H1 (cell line): Measurements from ENCODE around the gene ETV2. TPM values are rescaled to one million over a fixed set of nuclear protein-coding genes. Genes with fewer than 3 reads are reported as not detected.

Experiments used
- CTCF ChIA-PET: fragments of 300-600 bp; sonication (Branson Sonifier 250); formaldehyde crosslinking; loops from one replicate; lab custom pipeline; 2021; ENCODE audit not compliant: partially characterized antibody; lab: Charles Lee
- POLR2A ChIA-PET: fragments of 300-600 bp; sonication (Branson Sonifier 250); formaldehyde crosslinking; loops from one replicate; lab custom pipeline; 2021; ENCODE audit warnings: inconsistent platforms; ENCODE audit not compliant: partially characterized antibody; lab: Charles Lee
- DNase-seq, 2 experiments: peaks; one replicate each; pipeline versions ENCODE4 v3.0.0 to v3.0.0-alpha.2; 2010 to 2022; ENCODE audit warnings: low spot score in 2 of 2, low read depth in 1 of 2, mixed read lengths in 1 of 2
- FAIRE-seq: peaks from 2 replicates; lab custom pipeline; 2011; peaks lifted over from hg19 to GRCh38; lab: Jason Lieb, UNC
- H2AFZ ChIP-seq: 2 replicates; pipeline ENCODE4 v1.8.1; 2012; ENCODE audit warnings: low read length, inconsistent platforms
- H2AK5ac ChIP-seq: 2 replicates; pipeline ENCODE4 v1.6.1; 2013; ENCODE audit warnings: low read depth, low read length
- H2BK120ac ChIP-seq: replicated peaks from 2 replicates; pipeline ENCODE3; 2013; ENCODE audit warnings: low read depth, low read length, inconsistent platforms
- H2BK12ac ChIP-seq: 2 replicates; pipeline ENCODE4 v1.6.1; 2013; ENCODE audit warnings: low read depth, low read length
- H2BK15ac ChIP-seq: 2 replicates; pipeline ENCODE4 v1.6.1; 2013; ENCODE audit warnings: low read length
- H2BK20ac ChIP-seq: 2 replicates; pipeline ENCODE4 v1.6.1; 2013; ENCODE audit warnings: low read length
- H2BK5ac ChIP-seq: 2 replicates; pipeline ENCODE4 v1.6.1; 2013; ENCODE audit warnings: low read depth, low read length
- H3K14ac ChIP-seq: 2 replicates; pipeline ENCODE4 v1.6.1; 2013; ENCODE audit warnings: inconsistent platforms; ENCODE audit not compliant: insufficient read length
- H3K18ac ChIP-seq: 2 replicates; pipeline ENCODE4 v1.6.1; 2013; ENCODE audit warnings: low read length; ENCODE audit errors: extremely low read depth
- H3K23ac ChIP-seq: 2 replicates; pipeline ENCODE4 v1.6.1; 2013; ENCODE audit warnings: inconsistent platforms; ENCODE audit not compliant: insufficient read length
- H3K23me2 ChIP-seq: 2 replicates; pipeline ENCODE4 v1.6.1; 2013; ENCODE audit warnings: low read depth, low read length
- H3K27ac ChIP-seq: 2 replicates; pipeline ENCODE4 v1.6.1; 2011; ENCODE audit warnings: low read depth, low read length, inconsistent platforms
- H3K27me3 ChIP-seq, 4 experiments: replicated peaks in 1 of 4; 1 replicate in 1 of 4; 2 replicates in 3 of 4; pipeline versions ENCODE4 v1.6.1 to v1.8.1; 2011 to 2013; ENCODE audit warnings: low read length in 3 of 4, mild to moderate bottlenecking in 3 of 4, inconsistent platforms in 2 of 4, mixed read lengths in 2 of 4, moderate library complexity in 1 of 4; ENCODE audit not compliant: control insufficient read depth in 3 of 4, insufficient read depth in 3 of 4; ENCODE audit errors: extremely low read depth in 1 of 4
- H3K36me3 ChIP-seq, 4 experiments: 2 replicates each; pipeline versions ENCODE4 v1.6.1 to v1.8.1; 2011 to 2013; ENCODE audit warnings: mild to moderate bottlenecking in 4 of 4, low read length in 3 of 4, moderate library complexity in 2 of 4, control low read depth in 1 of 4, inconsistent platforms in 1 of 4; ENCODE audit not compliant: insufficient read depth in 4 of 4, control insufficient read depth in 2 of 4
- H3K4ac ChIP-seq: replicated peaks from 2 replicates; pipeline ENCODE3; 2013; ENCODE audit warnings: low read length, low read depth, mixed read lengths, inconsistent platforms; ENCODE audit not compliant: insufficient read length
- H3K4me1 ChIP-seq, 4 experiments: replicated peaks in 1 of 4; 1 replicate in 1 of 4; 2 replicates in 3 of 4; pipeline versions ENCODE4 v1.6.1 to v1.8.1; 2011 to 2013; ENCODE audit warnings: low read length in 3 of 4, inconsistent platforms in 2 of 4, mixed read lengths in 1 of 4; ENCODE audit not compliant: insufficient read depth in 4 of 4, control insufficient read depth in 3 of 4
- H3K4me2 ChIP-seq, 2 experiments: 2 replicates each; pipeline versions ENCODE4 v1.6.1 to v1.8.1; 2011 to 2013; ENCODE audit warnings: low read depth in 2 of 2, low read length in 2 of 2, control low read depth in 1 of 2, inconsistent platforms in 1 of 2, mild to moderate bottlenecking in 1 of 2; ENCODE audit not compliant: insufficient read depth in 1 of 2
- H3K4me3 ChIP-seq, 4 experiments: fragments of 200-600, 300-600 bp in 1 of 4; sonication (generic), shearing (Covaris generic), sonication (Bioruptor Twin) in 1 of 4; 2 replicates each; pipeline versions ENCODE4 v1.5.1 to v1.8.1; 2011 to 2016; ENCODE audit warnings: low read length in 4 of 4, low read depth in 3 of 4, control low read depth in 2 of 4, inconsistent platforms in 2 of 4, mild to moderate bottlenecking in 2 of 4, mixed read lengths in 1 of 4, moderate library complexity in 1 of 4; ENCODE audit not compliant: insufficient read depth in 2 of 4; ENCODE audit errors: extremely low read depth in 1 of 4
- H3K56ac ChIP-seq: replicated peaks from 2 replicates; pipeline ENCODE3; 2013; ENCODE audit warnings: low read depth, mild to moderate bottlenecking, mixed read lengths, low read length, inconsistent platforms; ENCODE audit not compliant: insufficient read length
- H3K79me1 ChIP-seq: 2 replicates; pipeline ENCODE4 v1.6.1; 2013; ENCODE audit warnings: low read depth, low read length, control low read depth
- H3K79me2 ChIP-seq, 2 experiments: 2 replicates each; pipeline versions ENCODE4 v1.6.1 to v1.8.1; 2012 to 2013; ENCODE audit warnings: low read length in 2 of 2, mild to moderate bottlenecking in 2 of 2, inconsistent platforms in 1 of 2; ENCODE audit not compliant: insufficient read depth in 2 of 2, control insufficient read depth in 1 of 2
- H3K9ac ChIP-seq, 4 experiments: replicated peaks in 1 of 4; 1 replicate in 1 of 4; 2 replicates in 3 of 4; pipeline versions ENCODE4 v1.6.1 to v1.8.1; 2011 to 2013; ENCODE audit warnings: low read depth in 3 of 4, low read length in 3 of 4, control low read depth in 2 of 4, mild to moderate bottlenecking in 2 of 4, moderate library complexity in 2 of 4, inconsistent platforms in 1 of 4; ENCODE audit errors: extremely low read depth in 1 of 4
- H3K9me3 ChIP-seq, 2 experiments: 2 replicates each; pipeline versions ENCODE4 v1.6.1 to v1.8.1; 2012 to 2013; ENCODE audit warnings: mild to moderate bottlenecking in 2 of 2, moderate library complexity in 2 of 2, control low read depth in 1 of 2, inconsistent platforms in 1 of 2, low read depth in 1 of 2, low read length in 1 of 2, mixed read lengths in 1 of 2; ENCODE audit not compliant: insufficient read depth in 2 of 2
- H4K20me1 ChIP-seq, 2 experiments: replicated peaks in 1 of 2; 2 replicates each; pipeline versions ENCODE3 to v1.8.1; 2011 to 2013; ENCODE audit warnings: inconsistent platforms in 2 of 2, low read length in 2 of 2, mild to moderate bottlenecking in 1 of 2; ENCODE audit not compliant: insufficient read depth in 2 of 2, control insufficient read depth in 1 of 2
- H4K5ac ChIP-seq: 2 replicates; pipeline ENCODE4 v1.6.1; 2013; ENCODE audit warnings: low read length, low read depth, mixed read lengths, inconsistent platforms; ENCODE audit not compliant: insufficient read length
- H4K8ac ChIP-seq: 2 replicates; pipeline ENCODE4 v1.8.0; 2013; ENCODE audit warnings: mild to moderate bottlenecking, moderate library complexity, low read length, inconsistent platforms; ENCODE audit not compliant: insufficient read depth; ENCODE audit errors: extremely low read depth
- H4K91ac ChIP-seq: replicated peaks from 2 replicates; pipeline ENCODE3; 2013; ENCODE audit warnings: low read length, mixed read lengths, inconsistent platforms; ENCODE audit not compliant: insufficient read length
- CREB1 ChIP-seq: IDR thresholded peaks from 2 replicates; pipeline ENCODE4 v1.6.1; 2012; ENCODE audit warnings: inconsistent platforms
- EGR1 ChIP-seq: IDR thresholded peaks from 2 replicates; pipeline ENCODE4 v1.6.1; 2011; ENCODE audit warnings: low read depth, low read length, borderline replicate concordance
- MAFK ChIP-seq: IDR thresholded peaks from 2 replicates; pipeline ENCODE4 v1.6.1; 2012; ENCODE audit warnings: low read depth, mild to moderate bottlenecking, improper control_type of control experiment, low read length
- SIRT6 ChIP-seq: IDR thresholded peaks from one replicate; pipeline ENCODE4 v1.7.1; 2012; ENCODE audit warnings: low read length, inconsistent platforms
- SP1 ChIP-seq: IDR thresholded peaks from 2 replicates; pipeline ENCODE4 v1.6.1; 2011; ENCODE audit warnings: low read depth, low read length
- YY1 ChIP-seq: IDR thresholded peaks from 2 replicates; pipeline ENCODE4 v1.6.1; 2011; ENCODE audit warnings: low read depth, mild to moderate bottlenecking, low read length
- WGBS, 2 experiments: shearing (Covaris generic) in 1 of 2; methylation state at CpG; one replicate each; pipeline versions ENCODE4 v1.1.6 to v1.1.7; 2013 to 2015; ENCODE audit warnings: low lambda C conversion rate in 2 of 2, mixed read lengths in 2 of 2, inconsistent platforms in 1 of 2, low coverage in 1 of 2, missing lambda C conversion rate in 1 of 2; ENCODE audit not compliant: insufficient replicate concordance in 2 of 2, insufficient coverage in 1 of 2, insufficient read length in 1 of 2; ENCODE audit errors: extremely low coverage in 1 of 2, missing lambda C conversion rate in 1 of 2; 5-methylcytosine and 5-hydroxymethylcytosine counted together
- polyA plus RNA-seq, 7 experiments: library from polyadenylated mRNA; depleted of rRNA in 3 of 7; stranded (reverse) in 5 of 7; unstranded in 2 of 7; fragments of >200 nt in 5 of 7; fragments of 200-250 nt in 2 of 7; gene quantifications; 1 replicate in 5 of 7; 2 replicates in 1 of 7; 4 replicates in 1 of 7; pipeline versions ENCODE4 v1.2.1 to v1.2.3, GENCODE V29; 2011 to 2013; ENCODE audit warnings: missing spikeins in 2 of 7, mixed read lengths in 2 of 7
- total RNA-seq: library from RNA; stranded (reverse); fragmentation: NEBNext Ultra II Directional; extraction: Animal tissue kit (Norgen Biotek cat#: 25700); gene quantifications from 2 replicates; pipeline ENCODE4 v1.2.1, GENCODE V29; 2021
- TF ChIP-seq, protein P1 (sequence below): IDR thresholded peaks from 2 replicates; pipeline ENCODE4 v1.6.1; 2012; ENCODE audit warnings: low read length, inconsistent platforms
- TF ChIP-seq, protein P2 (sequence below): IDR thresholded peaks from 2 replicates; pipeline ENCODE4 v1.6.1; 2012; ENCODE audit warnings: inconsistent platforms
- TF ChIP-seq, protein P3 (sequence below): IDR thresholded peaks from 2 replicates; pipeline ENCODE4 v1.6.1; 2011; ENCODE audit warnings: low read depth, mild to moderate bottlenecking, low read length; ENCODE audit not compliant: insufficient read depth

The ETV2 gene
- total and polyA plus RNA-seq, 2 of the 8 experiments (the other 6 are each of a cell fraction or from before 2014, with no cell fraction given), result 0.88 to 1.3 TPM

DNA sequence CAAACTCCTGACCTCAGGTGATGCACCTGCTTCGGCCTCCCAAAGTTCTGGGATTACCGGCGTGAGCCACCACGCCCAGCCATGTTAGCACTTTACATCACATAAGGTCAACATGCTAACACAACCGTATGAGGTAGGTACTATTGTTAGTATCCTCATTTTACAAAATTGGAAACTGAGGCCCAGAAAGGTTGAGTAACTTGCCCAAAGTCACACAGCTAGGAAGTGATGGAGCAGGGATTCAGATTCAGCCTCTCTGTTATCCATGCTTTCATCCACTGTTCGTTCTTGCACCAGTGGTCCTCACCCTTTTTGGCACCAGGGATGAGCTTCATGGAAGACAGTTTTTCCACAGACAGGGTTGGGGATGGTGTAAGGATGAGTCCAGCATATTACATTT, 15.2 kb downstream of the ETV2 start:
- Histone ChIP-seq H3K23ac (no peak overlapping the region), H4K20me1 (peaks cover 0 to 16% of the 10 kb centered on the region in 2 experiments), H3K14ac (no peak overlapping the region), H3K18ac (no peak overlapping the region), H3K27ac (no peak overlapping the region), H2BK5ac (no peak overlapping the region), H3K9ac (no peak overlapping the region), H3K4ac (no peak overlapping the region), H3K23me2 (no peaks in the 10 kb centered on the region), H2AK5ac (no peak overlapping the region), H4K8ac (no peak overlapping the region), H3K27me3 (no peaks in the 10 kb centered on the region), H3K4me2 (no peak overlapping the region), H3K56ac (no peak overlapping the region), H2BK120ac (no peak overlapping the region), H2AFZ (no peak overlapping the region), H3K79me1 (peaks cover 2% of the 10 kb centered on the region; the same call in 1 of the 2 replicates), H3K79me2 (no peaks in the 10 kb centered on the region), H3K4me3 (no peak overlapping the region), H3K36me3 (peaks cover 7 to 50% (median 32%) of the 10 kb centered on the region in 4 experiments; a peak in 7 of 8 replicates), H4K91ac (no peak overlapping the region), H2BK12ac (no peak overlapping the region), H2BK20ac (no peak overlapping the region), H2BK15ac (no peak overlapping the region), H3K4me1 (no peaks in the 10 kb centered on the region), H4K5ac (no peak overlapping the region), H3K9me3 (peaks cover 0 to 2% of the 10 kb centered on the region in 2 experiments; a peak in 1 of 4 replicates)
- WGBS, 2 experiments, result 91% methylated on average over 6 of the region's 6 CpGs; no CpG with 5 or more reads in 1 of the 2 experiments
- POLR2A ChIA-PET, result interaction anchor here (1.6 kb wide), 1 partner anchor 12 kb away, joined by 4 read pairs; no protein-coding TSS in a partner anchor
- DNase-seq (no peak), FAIRE-seq (no peak)
- CTCF ChIA-PET, result interaction anchor here (1.3 to 3.3 kb wide), 5 partner anchors 9 to 100 kb away, joined by 3 to 15 read pairs (median 8); partner anchors contain the start of gene COX6B1
- TF ChIP-seq EGR1, result no peak
- TF ChIP-seq MAFK, result no peak
- TF ChIP-seq, protein P1, sequence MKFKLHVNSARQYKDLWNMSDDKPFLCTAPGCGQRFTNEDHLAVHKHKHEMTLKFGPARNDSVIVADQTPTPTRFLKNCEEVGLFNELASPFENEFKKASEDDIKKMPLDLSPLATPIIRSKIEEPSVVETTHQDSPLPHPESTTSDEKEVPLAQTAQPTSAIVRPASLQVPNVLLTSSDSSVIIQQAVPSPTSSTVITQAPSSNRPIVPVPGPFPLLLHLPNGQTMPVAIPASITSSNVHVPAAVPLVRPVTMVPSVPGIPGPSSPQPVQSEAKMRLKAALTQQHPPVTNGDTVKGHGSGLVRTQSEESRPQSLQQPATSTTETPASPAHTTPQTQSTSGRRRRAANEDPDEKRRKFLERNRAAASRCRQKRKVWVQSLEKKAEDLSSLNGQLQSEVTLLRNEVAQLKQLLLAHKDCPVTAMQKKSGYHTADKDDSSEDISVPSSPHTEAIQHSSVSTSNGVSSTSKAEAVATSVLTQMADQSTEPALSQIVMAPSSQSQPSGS, result no peak
- TF ChIP-seq, protein P2, sequence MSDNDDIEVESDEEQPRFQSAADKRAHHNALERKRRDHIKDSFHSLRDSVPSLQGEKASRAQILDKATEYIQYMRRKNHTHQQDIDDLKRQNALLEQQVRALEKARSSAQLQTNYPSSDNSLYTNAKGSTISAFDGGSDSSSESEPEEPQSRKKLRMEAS, result no peak
- TF ChIP-seq SIRT6, result no peak
- TF ChIP-seq CREB1, result no peak
- TF ChIP-seq, protein P3, sequence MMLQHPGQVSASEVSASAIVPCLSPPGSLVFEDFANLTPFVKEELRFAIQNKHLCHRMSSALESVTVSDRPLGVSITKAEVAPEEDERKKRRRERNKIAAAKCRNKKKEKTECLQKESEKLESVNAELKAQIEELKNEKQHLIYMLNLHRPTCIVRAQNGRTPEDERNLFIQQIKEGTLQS, result no peak
- TF ChIP-seq SP1, result no peak
- TF ChIP-seq YY1, result no peak
